LoVo (cell line): ENCODE measurements around the gene TBL1X.
"Not testable (repeated sequence)": the region's sequence is repeated elsewhere in the genome, so short reads cannot be mapped to it uniquely, and the experiment has no call there.

Experiments used
- DNase-seq: peaks from one replicate; pipeline ENCODE4 v3.0.0-alpha.2; 2016; ENCODE audit warnings: low spot score

TBL1X gene

GRCh38 chrX:9459186-9459748 lies 5.6 kb upstream of the TBL1X start:
- no peak for DNase-seq

- DNase-seq, result no peak
Measured at GRCh38 chrX:9461087-9461486, 3.8 kb upstream of the TBL1X start.

GRCh38 chrX:9462456-9462855 lies 2.4 kb upstream of the TBL1X start:
- no peak for DNase-seq

GRCh38 chrX:9465380-9466123 lies 694 bp downstream of the TBL1X start:
- DNase-seq, result no peak

GRCh38 chrX:9466124-9466495 lies 1.3 kb downstream of the TBL1X start:
- peak; percentile 4 for DNase-seq

- no peak for DNase-seq
Measured at GRCh38 chrX:9466736-9467135, 1.9 kb downstream of the TBL1X start.

GRCh38 chrX:9467146-9467545 lies 2.3 kb downstream of the TBL1X start:
- DNase-seq, result no peak

GRCh38 chrX:9467751-9468150 lies 2.9 kb downstream of the TBL1X start:
- DNase-seq, result no peak

GRCh38 chrX:9471571-9471985 lies 6.7 kb downstream of the TBL1X start:
- no peak for DNase-seq

GRCh38 chrX:9473708-9474107 lies 8.8 kb downstream of the TBL1X start:
- no peak for DNase-seq

GRCh38 chrX:9475417-9475816 lies 10.6 kb downstream of the TBL1X start:
- not testable (repeated sequence) for DNase-seq

- DNase-seq, result no peak
Measured at GRCh38 chrX:9475984-9476383, 11.1 kb downstream of the TBL1X start.

GRCh38 chrX:9476810-9477575 lies 12.1 kb downstream of the TBL1X start:
- no peak for DNase-seq

GRCh38 chrX:9482408-9482807 lies 17.6 kb downstream of the TBL1X start:
- DNase-seq, result peak; percentile 3

GRCh38 chrX:9482837-9483236 lies 18.0 kb downstream of the TBL1X start:
- no peak for DNase-seq

GRCh38 chrX:9483376-9483775 lies 18.5 kb downstream of the TBL1X start:
- DNase-seq, result no peak

- DNase-seq, result no peak
Measured at GRCh38 chrX:9486786-9487387, 22.0 kb downstream of the TBL1X start.

GRCh38 chrX:9488586-9488985 lies 23.7 kb downstream of the TBL1X start:
- DNase-seq, result no peak

GRCh38 chrX:9489234-9489633 lies 24.4 kb downstream of the TBL1X start:
- DNase-seq, result no peak

- no peak for DNase-seq
Measured at GRCh38 chrX:9492901-9493300, 28.0 kb downstream of the TBL1X start.

- DNase-seq, result no peak
Measured at GRCh38 chrX:9493936-9494335, 29.1 kb downstream of the TBL1X start.

- DNase-seq, result no peak
Measured at GRCh38 chrX:9494771-9495170, 29.9 kb downstream of the TBL1X start.

- DNase-seq, result no peak
Measured at GRCh38 chrX:9495496-9495895, 30.6 kb downstream of the TBL1X start.
